Gastroesophageal sphincter (tissue), 4 donors: ENCODE measurements around the gene THAP4. TPM values are rescaled to one million over a fixed set of nuclear protein-coding genes. Genes with fewer than 3 reads are reported as not detected.
"Not testable (repeated sequence)": the region's sequence is repeated elsewhere in the genome, so short reads cannot be mapped to it uniquely, and the experiment has no call there.

ENCODE experiments used
- ATAC-seq: fragments of 150-250 bp; one replicate; pipeline ENCODE4 v1.9.1; 2016; ENCODE audit warnings: mild to moderate bottlenecking, moderate library complexity
- H3K27ac ChIP-seq, 4 donors: fragments of 200-600 bp; sonication (generic) in 3 of 4; 1 replicate in 3 of 4; 2 replicates in 1 of 4; pipeline ENCODE4 v1.5.1; 2016 to 2019
- H3K27me3 ChIP-seq: fragments of 200-600 bp; sonication (generic); one replicate; pipeline ENCODE4 v1.5.1; 2019
- H3K36me3 ChIP-seq, 2 donors: fragments of 200-600 bp; sonication (generic); one replicate each; pipeline ENCODE4 v1.5.1; 2019; ENCODE audit warnings: control low read depth in 1 of 2
- H3K4me1 ChIP-seq, 3 donors: fragments of 200-600 bp; sonication (generic); 1 replicate in 2 of 3; 2 replicates in 1 of 3; pipeline ENCODE4 v1.5.1; 2016 to 2019; ENCODE audit warnings: control low read depth in 2 of 3
- H3K4me3 ChIP-seq, 2 donors: fragments of 200-600 bp; sonication (generic); one replicate each; pipeline ENCODE4 v1.5.1; 2019; ENCODE audit warnings: mild to moderate bottlenecking in 1 of 2, moderate library complexity in 1 of 2
- H3K9me3 ChIP-seq, 3 donors: fragments of 200-600 bp; sonication (generic); one replicate each; pipeline ENCODE4 v1.5.1; 2017 to 2019; ENCODE audit warnings: control low read depth in 2 of 3
- CTCF ChIP-seq, 4 experiments: fragments of 200-600 bp in 2 of 4; fragments of 450-650 bp in 2 of 4; sonication (generic) in 1 of 4; IDR thresholded peaks; one replicate each; pipeline ENCODE4 v1.5.1; 2017 to 2019; ENCODE audit warnings: antibody characterized with exemption in 4 of 4, mild to moderate bottlenecking in 2 of 4, moderate library complexity in 2 of 4
- EP300 ChIP-seq: sonication (generic); formaldehyde crosslinking; IDR thresholded peaks from one replicate; pipeline ENCODE4 v1.6.1; 2017; ENCODE audit warnings: antibody characterized with exemption, mild to moderate bottlenecking
- POLR2A ChIP-seq, 2 donors: fragments of 450-650 bp; IDR thresholded peaks; one replicate each; pipeline ENCODE4 v1.6.1; 2017; ENCODE audit warnings: antibody characterized with exemption in 2 of 2, mild to moderate bottlenecking in 2 of 2, moderate library complexity in 1 of 2
- POLR2AphosphoS5 ChIP-seq: sonication (generic); formaldehyde crosslinking; IDR thresholded peaks from one replicate; pipeline ENCODE4 v1.6.1; 2017; ENCODE audit warnings: antibody characterized with exemption
- WGBS, 2 donors: methylation state at CpG; one replicate each; pipeline ENCODE4 v1.1.5; 2018; ENCODE audit warnings: low coverage in 1 of 2; 5-methylcytosine and 5-hydroxymethylcytosine counted together
- total RNA-seq, 4 donors: library from RNA; depleted of rRNA; stranded (reverse); fragments of >200 nt; gene quantifications; one replicate each; pipeline ENCODE4 v1.1.0, GENCODE V29; 2016

THAP4 gene
- total RNA-seq, 4 donors from 2014 or later: 36.0 to 68.4 (median 43.0) TPM

GRCh38 chr2:241567776-241568175 lies 69.2 kb downstream of the THAP4 start:
- peaks cover 0 to 73% (median 18%) of the 10 kb centered on the region in 3 donors for H3K4me1 ChIP-seq
- H3K36me3 ChIP-seq: peaks cover 0 to 25% of the 10 kb centered on the region in 2 donors
- 67 to 90% methylated on average over 1 to 8 of the region's 8 CpGs for WGBS, 2 donors
- H3K27ac ChIP-seq: no peak overlapping the region
- TF ChIP-seq POLR2AphosphoS5: no peak
- TF ChIP-seq CTCF (IDR thresholded peaks at IDR 0.05): no peak
- TF ChIP-seq EP300: no peak
- no peak for TF ChIP-seq POLR2A (IDR thresholded peaks at IDR 0.05)
- no peaks in the 10 kb centered on the region for H3K27me3 ChIP-seq
- no peaks in the 10 kb centered on the region for H3K9me3 ChIP-seq
- H3K4me3 ChIP-seq: no peak overlapping the region
- ATAC-seq: no peak

DNA sequence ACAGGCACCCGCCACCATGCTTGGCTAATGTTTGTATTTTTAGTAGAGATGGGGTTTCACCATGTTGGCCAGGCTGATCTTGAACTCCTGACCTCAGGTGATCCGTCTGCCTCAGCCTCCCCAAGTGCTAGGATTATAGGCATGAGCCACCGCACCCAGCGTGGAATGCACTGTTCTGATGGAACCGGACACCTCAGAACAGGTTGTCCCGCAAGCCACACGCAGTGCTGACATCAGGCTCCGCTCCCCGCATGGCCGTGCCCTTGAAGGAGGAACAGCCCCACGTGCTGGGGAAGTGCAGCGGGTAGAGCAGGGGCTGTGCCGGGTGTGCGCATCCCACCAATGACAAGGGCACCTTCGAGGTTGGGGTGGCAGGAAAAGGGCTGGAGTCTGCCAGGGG lies 69.7 kb downstream of the THAP4 start:
- peaks cover 0 to 78% (median 20%) of the 10 kb centered on the region in 3 donors for H3K4me1 ChIP-seq
- not testable (repeated sequence) for H3K27me3 ChIP-seq, H3K4me3 ChIP-seq, ATAC-seq, H3K9me3 ChIP-seq
- H3K27ac ChIP-seq: peak overlapping the region in 1 of 4 donors; percentile 44
- WGBS, 2 donors: no CpG with 5 or more reads among the region's 15 CpGs
- peaks cover 0 to 25% of the 10 kb centered on the region in 2 donors for H3K36me3 ChIP-seq

- Histone ChIP-seq H3K4me1 (peaks cover 0 to 86% (median 27%) of the 10 kb centered on the region in 3 donors), H3K9me3 (no peaks in the 10 kb centered on the region), H3K4me3 (no peak overlapping the region), H3K27me3 (no peaks in the 10 kb centered on the region), H3K36me3 (peaks cover 0 to 18% of the 10 kb centered on the region in 2 donors), H3K27ac (peak overlapping the region in 1 of 4 donors; percentile 44)
- 47 to 86% methylated on average over 1 to 2 of the region's 7 CpGs for WGBS, 2 donors
- no peak for ATAC-seq
- TF ChIP-seq CTCF (IDR thresholded peaks at IDR 0.05) (no peak), EP300 (no peak), POLR2A (IDR thresholded peaks at IDR 0.05) (no peak), POLR2AphosphoS5 (peak; percentile 64)
These were observed 70.5 kb downstream of the THAP4 start for GRCh38 chr2:241566468-241566867.

DNA sequence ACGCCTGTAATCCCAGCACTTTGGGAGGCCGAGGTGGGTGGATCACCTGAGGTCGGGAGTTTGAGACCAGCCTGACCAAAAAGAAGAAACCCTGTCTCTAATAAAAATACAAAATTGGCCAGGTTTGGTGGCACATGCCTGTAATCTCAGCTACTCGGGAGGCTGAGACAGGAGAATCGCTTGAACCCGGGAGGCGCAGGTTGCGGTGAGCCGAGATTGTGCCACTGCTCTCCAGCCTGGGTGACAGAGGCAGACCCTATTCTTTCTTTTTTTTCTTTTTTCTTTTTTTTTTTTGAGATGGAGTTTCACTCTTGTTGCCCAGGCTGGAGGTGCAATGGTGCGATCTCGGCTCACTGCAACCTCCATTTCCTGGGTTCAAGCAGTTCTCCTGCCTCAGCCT lies 70.9 kb downstream of the THAP4 start:
- Histone ChIP-seq H3K36me3 (peaks cover 0 to 16% of the 10 kb centered on the region in 2 donors), H3K4me1 (peaks cover 0 to 91% (median 30%) of the 10 kb centered on the region in 3 donors), H3K27ac (peak overlapping the region in 1 of 4 donors; percentile 44)
- not testable (repeated sequence) for ATAC-seq, H3K27me3 ChIP-seq, H3K4me3 ChIP-seq, H3K9me3 ChIP-seq
- 83 to 92% methylated on average over 5 to 11 of the region's 11 CpGs for WGBS, 2 donors

DNA sequence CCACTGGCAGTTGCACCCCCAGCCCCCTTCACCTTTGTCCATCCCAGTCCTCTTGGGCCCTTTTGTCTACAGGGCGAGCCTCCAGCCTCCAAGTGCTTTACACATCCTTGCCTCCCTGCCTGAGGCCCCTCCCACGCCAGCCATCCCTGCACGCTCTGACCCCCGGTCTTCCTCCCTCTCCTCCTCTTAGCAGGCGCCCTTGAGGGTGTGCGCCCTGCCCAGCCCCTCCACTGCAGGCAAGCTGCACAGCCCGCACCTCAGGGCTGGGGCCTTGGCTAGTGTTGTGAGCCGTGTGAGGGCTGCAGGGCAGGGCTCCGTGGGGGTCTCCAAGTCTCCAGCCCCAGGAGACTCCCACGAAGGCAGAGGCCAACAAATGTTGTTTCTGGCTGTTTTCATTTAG lies 71.5 kb downstream of the THAP4 start:
- H3K27me3 ChIP-seq: no peaks in the 10 kb centered on the region
- H3K27ac ChIP-seq: peak overlapping the region in 1 of 4 donors; percentile 44
- H3K9me3 ChIP-seq: no peaks in the 10 kb centered on the region
- WGBS, 2 donors: 0 to 64% methylated on average over 1 to 4 of the region's 10 CpGs
- peaks cover 0 to 16% of the 10 kb centered on the region in 2 donors for H3K36me3 ChIP-seq
- ATAC-seq: no peak
- no peak overlapping the region for H3K4me3 ChIP-seq
- peaks cover 0 to 97% (median 35%) of the 10 kb centered on the region in 3 donors for H3K4me1 ChIP-seq
- TF ChIP-seq CTCF (IDR thresholded peaks at IDR 0.05): no peak
- TF ChIP-seq POLR2AphosphoS5: no peak
- TF ChIP-seq POLR2A (IDR thresholded peaks at IDR 0.05): no peak
- TF ChIP-seq EP300: no peak

DNA sequence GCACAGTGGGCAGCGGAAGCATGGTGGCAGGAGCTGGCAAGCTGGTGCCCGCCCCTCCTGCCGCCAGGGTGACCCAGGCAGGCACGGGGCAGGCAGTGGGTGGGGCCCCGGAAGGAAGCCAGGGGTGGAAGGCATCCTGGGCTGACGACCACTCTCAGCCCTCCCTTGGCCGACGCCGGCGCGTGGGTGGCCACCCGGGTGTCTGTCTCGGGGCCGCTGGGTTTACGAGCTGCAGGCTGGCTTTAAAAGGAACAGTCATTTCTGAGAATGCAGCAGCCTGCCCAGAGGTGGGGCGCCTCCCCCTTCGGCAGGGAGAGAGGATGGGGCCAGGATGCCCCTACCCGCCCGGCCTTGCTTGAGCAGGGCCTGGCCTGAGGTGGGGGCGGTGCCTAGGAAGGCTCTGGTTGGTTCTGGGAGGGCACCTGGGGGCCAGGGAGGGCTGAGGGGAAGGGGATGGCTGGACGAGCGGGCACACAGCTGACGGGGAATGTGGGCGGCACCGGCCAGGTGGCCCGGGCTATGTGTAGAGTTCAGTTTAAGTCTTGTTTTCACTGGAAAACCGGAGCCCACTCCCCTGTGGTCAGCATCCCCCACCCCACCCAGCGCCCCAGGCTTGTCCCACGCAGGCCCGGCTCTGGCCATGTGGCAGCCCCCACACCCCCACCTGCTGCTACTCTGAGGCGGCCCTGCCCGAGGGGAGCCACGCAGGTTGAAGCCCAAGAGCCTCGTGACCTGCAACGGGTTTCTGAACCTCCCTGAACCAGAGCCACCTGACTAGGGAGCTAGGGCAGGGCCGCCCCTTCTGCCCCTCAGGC lies 72.2 kb downstream of the THAP4 start:
- TF ChIP-seq CTCF (IDR thresholded peaks at IDR 0.05) (no peak), POLR2A (IDR thresholded peaks at IDR 0.05) (no peak), EP300 (no peak), POLR2AphosphoS5 (peak; percentile 20)
- WGBS, 2 donors: 83% methylated on average over 1 of the region's 36 CpGs; no CpG with 5 or more reads in 1 of the 2 donors
- Histone ChIP-seq H3K4me1 (peaks cover 0 to 100% (median 41%) of the 10 kb centered on the region in 3 donors), H3K9me3 (no peaks in the 10 kb centered on the region), H3K4me3 (no peak overlapping the region), H3K36me3 (peaks cover 0 to 16% of the 10 kb centered on the region in 2 donors), H3K27ac (peak overlapping the region in 2 of 4 donors; percentile 42 to 44), H3K27me3 (no peaks in the 10 kb centered on the region)
- no peak for ATAC-seq
